NCI-H1436 treated with DMSO at 0.1 percent for 48 hours (cell line): ENCODE data around the gene NUDT11.
"Not testable (repeated sequence)": the region's sequence is repeated elsewhere in the genome, so short reads cannot be mapped to it uniquely, and the experiment has no call there.

Experiments used
- DNase-seq: peaks from one replicate; lab custom pipeline; 2025; lab: John Stamatoyannopoulos, UW

Gene NUDT11

DNA sequence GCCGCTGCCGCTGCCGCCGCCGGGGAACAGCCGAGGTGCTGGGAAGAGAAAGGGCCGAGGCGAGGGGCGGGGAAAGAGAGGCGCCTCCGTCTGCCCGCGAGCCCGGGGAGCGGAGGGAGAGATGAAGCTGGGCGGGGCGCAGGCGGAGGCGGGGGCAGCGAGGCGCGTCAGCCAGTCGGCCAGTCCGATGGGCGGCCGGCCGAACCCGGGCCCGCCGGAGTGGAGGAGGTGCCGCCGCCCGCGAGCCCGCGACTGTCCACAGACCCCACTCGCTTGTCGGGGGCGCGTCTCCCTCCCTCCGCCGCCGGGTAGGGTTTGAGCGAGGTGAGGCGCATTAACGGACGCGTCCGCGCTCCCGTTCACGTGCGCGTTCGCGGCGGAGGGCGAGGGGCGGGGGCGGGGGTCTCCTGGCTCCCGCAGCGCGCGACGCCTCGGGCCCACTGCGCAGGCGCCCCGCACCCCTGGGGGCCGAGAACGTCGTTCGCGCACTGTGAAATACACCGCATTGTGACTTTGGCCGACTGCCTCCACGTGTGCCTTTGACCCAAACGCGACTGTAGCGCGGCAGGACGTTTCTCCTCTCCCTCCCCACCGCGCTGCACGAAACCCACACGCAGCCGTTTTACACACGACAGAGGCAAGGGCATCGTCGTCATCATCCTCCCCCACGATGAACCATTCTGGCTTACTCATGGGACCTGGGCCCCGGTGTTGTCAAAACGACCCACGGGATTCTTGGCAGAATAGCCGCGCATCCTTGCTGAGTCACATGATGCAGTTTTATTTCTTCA is at the start of gene NUDT11:
Gene NUDT11, minus strand, starts transcription at position 92 of the 791 bp plus-strand sequence. CDS start 148 bp downstream, outside the sequence.
- DNase-seq, result no peak

- no peak for DNase-seq
These were observed 24.0 kb upstream of the NUDT11 start for GRCh38 chrX:51520393-51520792.

DNA sequence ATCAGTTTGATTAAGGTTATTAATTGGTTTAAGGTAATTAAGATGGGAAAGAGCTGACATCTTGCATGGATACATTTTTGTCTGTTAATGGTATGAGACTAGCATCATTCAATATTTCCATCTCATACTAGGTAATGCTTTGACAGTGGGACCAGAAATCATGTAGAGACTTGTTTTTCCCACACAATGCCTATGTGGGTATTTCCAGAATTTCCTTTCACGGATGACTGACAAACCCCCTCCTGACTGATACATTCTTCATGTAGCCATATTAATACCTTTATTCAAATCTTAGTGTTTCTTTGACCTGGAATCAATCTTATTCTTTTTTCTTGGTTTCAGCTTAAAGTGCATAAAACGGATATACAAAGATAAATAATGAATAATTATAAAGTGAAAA is 22.7 kb upstream of the NUDT11 start:
- DNase-seq, result not testable (repeated sequence)

DNA sequence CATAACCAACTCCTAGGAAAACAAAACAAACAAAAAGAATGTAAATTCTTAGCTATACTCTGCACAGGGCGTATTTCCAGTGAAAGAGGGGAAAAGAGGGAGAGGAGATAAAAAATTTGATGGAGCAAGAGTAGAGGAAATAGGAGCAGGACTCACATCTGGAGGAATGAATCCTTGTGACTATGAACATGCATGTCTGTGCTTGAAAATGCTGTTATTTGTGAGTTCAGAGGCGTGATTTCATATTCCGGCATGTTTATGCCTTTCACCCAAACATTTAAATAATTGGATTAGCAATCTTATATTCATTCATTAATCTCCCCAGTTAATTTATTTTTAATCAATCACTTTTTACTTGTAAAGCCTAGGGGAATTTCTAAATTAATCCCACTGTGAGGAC is 11.2 kb upstream of the NUDT11 start:
- DNase-seq, result no peak

DNA sequence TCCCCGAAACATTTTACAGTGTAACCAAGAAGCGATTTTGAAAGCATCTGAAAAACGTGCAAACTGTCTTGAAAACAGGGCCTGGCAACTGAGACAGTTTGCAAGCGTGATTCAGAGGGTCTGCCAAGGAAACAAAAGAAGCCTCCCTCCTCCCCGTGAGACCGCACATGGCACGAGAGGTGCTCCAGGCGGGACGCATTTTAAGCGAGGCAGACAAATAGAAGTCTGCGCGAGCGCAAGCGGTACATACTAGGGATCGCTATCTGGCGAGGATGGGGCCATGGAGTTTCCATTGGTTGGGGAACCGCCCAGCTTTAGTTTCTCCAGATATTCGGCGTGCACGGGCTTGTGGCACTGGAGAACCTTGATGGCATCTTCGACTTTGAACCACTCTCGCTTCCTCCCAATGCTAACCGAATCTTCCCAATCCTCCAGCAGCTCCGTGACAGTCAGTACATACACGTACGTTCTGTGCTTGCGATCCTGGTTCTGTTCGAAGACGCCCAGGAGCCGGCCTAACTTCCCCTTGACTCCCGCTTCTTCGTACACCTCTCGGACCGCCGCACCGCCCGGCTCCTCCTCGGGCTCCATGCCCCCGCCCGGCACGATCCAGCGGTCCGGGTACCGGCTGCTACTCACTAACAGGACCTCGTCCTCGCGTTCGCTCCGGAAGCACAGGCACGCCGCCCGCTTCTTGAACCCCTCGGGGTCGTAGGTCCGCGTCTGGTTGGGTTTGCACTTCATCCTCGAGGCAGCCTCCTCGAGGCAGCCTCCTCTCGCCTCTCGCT is 497 bp downstream of the NUDT11 start:
- not testable (repeated sequence) for DNase-seq

DNA sequence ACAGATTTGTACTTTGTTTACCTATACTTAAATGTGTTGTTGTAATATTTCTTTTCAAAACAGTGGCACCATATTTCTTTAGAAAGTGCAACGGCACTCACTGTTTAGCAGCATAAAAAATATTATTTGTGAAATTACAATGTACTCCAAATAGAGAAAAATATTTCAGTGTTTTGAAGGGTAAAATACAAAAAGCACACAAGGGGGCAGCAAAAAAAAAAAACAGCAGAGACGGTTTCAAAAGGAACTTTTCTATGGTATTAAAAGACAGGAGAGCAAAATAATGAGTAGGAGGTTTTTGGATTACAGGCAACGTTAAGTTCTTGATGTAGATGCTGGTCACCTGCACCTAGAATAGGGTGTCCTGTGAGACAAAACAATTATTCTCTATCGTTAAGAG is 2.0 kb downstream of the NUDT11 start:
- no peak for DNase-seq

- no peak for DNase-seq
These were observed 8.5 kb downstream of the NUDT11 start for GRCh38 chrX:51487960-51488267.

- DNase-seq, result no peak
These were observed 11.8 kb downstream of the NUDT11 start for GRCh38 chrX:51484616-51485015.

GRCh38 chrX:51482411-51482810 is 14.0 kb downstream of the NUDT11 start:
- not testable (repeated sequence) for DNase-seq

DNA sequence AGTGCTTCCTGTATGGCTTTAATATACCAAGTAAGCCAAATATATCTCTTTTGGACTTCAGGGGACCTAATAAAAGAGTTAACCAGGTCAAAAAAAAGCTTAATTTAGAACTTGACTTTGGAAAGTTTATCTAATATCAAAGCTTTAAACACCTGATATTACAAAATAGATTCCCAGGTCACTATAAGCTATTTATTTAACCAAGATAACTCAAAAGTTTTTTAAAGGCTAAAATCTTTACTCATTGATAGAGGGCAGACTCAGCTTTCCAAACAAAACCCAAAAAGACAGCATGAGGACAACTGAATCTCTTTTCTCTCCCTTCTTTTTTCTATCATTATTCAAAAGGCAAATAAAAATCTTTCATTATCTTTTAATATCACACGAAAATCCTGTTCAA is 19.5 kb downstream of the NUDT11 start:
- no peak for DNase-seq

GRCh38 chrX:51463322-51463721 is 33.1 kb downstream of the NUDT11 start:
- DNase-seq, result no peak

- DNase-seq, result no peak
These were observed 35.0 kb downstream of the NUDT11 start for GRCh38 chrX:51461053-51462044.

DNA sequence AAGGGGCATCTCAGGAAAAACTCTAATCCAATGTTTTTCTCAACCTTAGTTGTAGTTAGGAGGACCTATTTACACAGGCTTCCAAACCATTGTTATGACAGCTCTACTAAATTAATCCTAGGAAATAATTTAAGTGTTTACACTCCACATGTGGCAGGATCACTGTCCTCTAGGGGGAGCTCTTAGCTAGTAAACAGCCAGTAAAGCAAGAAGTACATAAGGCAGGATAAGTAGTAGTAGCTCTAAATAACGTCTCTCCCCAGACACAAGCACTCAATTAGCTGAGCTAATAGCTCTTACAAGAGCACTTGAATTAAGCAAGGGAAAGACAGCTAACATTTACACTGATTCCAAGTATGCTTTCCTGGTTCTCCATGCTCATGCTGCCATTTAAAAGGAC is 37.3 kb downstream of the NUDT11 start:
- DNase-seq, result no peak

GRCh38 chrX:51456814-51457213 is 39.6 kb downstream of the NUDT11 start:
- DNase-seq, result no peak

GRCh38 chrX:51456246-51456645 is 40.1 kb downstream of the NUDT11 start:
- DNase-seq, result no peak

- DNase-seq, result no peak
These were observed 56.0 kb downstream of the NUDT11 start for GRCh38 chrX:51440365-51440764.
